GM23338 (cell line): Measurements from ENCODE around the gene PTPRO. TPM values are rescaled to one million over a fixed set of nuclear protein-coding genes. Genes with fewer than 3 reads are reported as not detected.

Experiments used
- ATAC-seq: fragments of 200-7000 bp; cut with Tn5 transposase; 3 replicates; pipeline ENCODE4 v1.9.1; 2020
- DNase-seq: peaks from one replicate; pipeline ENCODE4 v3.0.0-alpha.2; 2015; ENCODE audit warnings: low spot score
- H2AFZ ChIP-seq: fragments of 200-600 bp; sonication (generic); 2 replicates; pipeline ENCODE4 v1.8.0; 2016; ENCODE audit warnings: antibody characterized with exemption, mild to moderate bottlenecking, moderate library complexity
- H3F3A ChIP-seq: fragments of 200-600 bp; sonication (generic); replicated peaks from 2 replicates; pipeline ENCODE4 v1.8.0; 2017; ENCODE audit warnings: antibody characterized with exemption, mixed run types, low read depth
- H3K27ac ChIP-seq: fragments of 200-600 bp; sonication (generic); 2 replicates; pipeline ENCODE4 v1.6.1; 2016; ENCODE audit warnings: low read depth
- H3K27me3 ChIP-seq: fragments of 200-600 bp; sonication (generic); 2 replicates; pipeline ENCODE4 v1.8.0; 2016; ENCODE audit warnings: mild to moderate bottlenecking, mixed run types, moderate library complexity; ENCODE audit not compliant: insufficient read depth
- H3K36me3 ChIP-seq: fragments of 200-600 bp; sonication (generic); 2 replicates; pipeline ENCODE4 v1.8.0; 2016; ENCODE audit warnings: mild to moderate bottlenecking; ENCODE audit not compliant: insufficient read depth
- H3K4me1 ChIP-seq: fragments of 200-600 bp; sonication (generic); 2 replicates; pipeline ENCODE4 v1.8.0; 2016; ENCODE audit warnings: mild to moderate bottlenecking, moderate library complexity; ENCODE audit not compliant: insufficient read depth
- H3K4me2 ChIP-seq: fragments of 200-600 bp; sonication (generic); 2 replicates; pipeline ENCODE4 v1.7.1; 2017; ENCODE audit warnings: mixed run types
- H3K4me3 ChIP-seq: fragments of 200-600 bp; sonication (generic); 2 replicates; pipeline ENCODE4 v1.6.1; 2016; ENCODE audit warnings: mixed run types
- H3K79me2 ChIP-seq: fragments of 200-600 bp; sonication (generic); replicated peaks from 2 replicates; pipeline ENCODE4 v1.8.0; 2017; ENCODE audit warnings: mild to moderate bottlenecking; ENCODE audit not compliant: insufficient read depth
- H3K9me2 ChIP-seq: fragments of 200-600 bp; sonication (generic); 2 replicates; pipeline ENCODE4 v1.8.0; 2017; ENCODE audit not compliant: insufficient read depth
- H4K20me1 ChIP-seq: fragments of 200-600 bp; sonication (generic); replicated peaks from 2 replicates; pipeline ENCODE4 v1.8.0; 2017; ENCODE audit warnings: mild to moderate bottlenecking; ENCODE audit not compliant: insufficient read depth
- H3K27ac Mint-ChIP-seq: 2 replicates; pipeline ENCODE4 v1.8.0; 2020; ENCODE audit warnings: inconsistent platforms, mild to moderate bottlenecking, moderate library complexity, mixed read lengths
- H3K27me3 Mint-ChIP-seq: 3 replicates; pipeline ENCODE4 v1.8.0; 2022; ENCODE audit warnings: low read depth, mild to moderate bottlenecking, moderate library complexity, mixed read lengths, inconsistent platforms; ENCODE audit not compliant: insufficient read depth, poor library complexity
- H3K36me3 Mint-ChIP-seq: 3 replicates; pipeline ENCODE4 v1.8.0; 2021; ENCODE audit warnings: low read depth, mild to moderate bottlenecking, inconsistent platforms, moderate library complexity, mixed read lengths
- H3K4me1 Mint-ChIP-seq: 3 replicates; pipeline ENCODE4 v1.8.0; 2020; ENCODE audit warnings: mild to moderate bottlenecking, inconsistent platforms, mixed read lengths
- H3K4me3 Mint-ChIP-seq: 3 replicates; pipeline ENCODE4 v1.8.0; 2021; ENCODE audit warnings: moderate library complexity, mild to moderate bottlenecking, inconsistent platforms, mixed read lengths
- H3K9me3 Mint-ChIP-seq: 3 replicates; pipeline ENCODE4 v1.8.0; 2020; ENCODE audit warnings: moderate library complexity, mild to moderate bottlenecking, inconsistent platforms, mixed read lengths
- CREB1 ChIP-seq: fragments of 250-450 bp; sonication (Bioruptor Pico); IDR thresholded peaks from 2 replicates; pipeline ENCODE4 v1.5.0; 2020; ENCODE audit warnings: low read depth, mild to moderate bottlenecking, moderate library complexity
- EZH2 ChIP-seq: fragments of 200-600 bp; sonication (generic); IDR thresholded peaks from one replicate; pipeline ENCODE4 v1.8.0; 2017; ENCODE audit warnings: antibody characterized with exemption, mild to moderate bottlenecking, low read depth; ENCODE audit not compliant: unreplicated experiment
- EZH2phosphoT487 ChIP-seq: fragments of 200-600 bp; sonication (generic); IDR thresholded peaks from one replicate; pipeline ENCODE4 v1.8.1; 2018; ENCODE audit warnings: antibody characterized with exemption; ENCODE audit not compliant: unreplicated experiment
- JUNB ChIP-seq: IDR thresholded peaks from one replicate; pipeline ENCODE4 v1.6.1; 2016; ENCODE audit warnings: antibody characterized with exemption; ENCODE audit not compliant: unreplicated experiment
- NANOG ChIP-seq: IDR thresholded peaks from 2 replicates; pipeline ENCODE4 v1.6.1; 2016; ENCODE audit warnings: antibody characterized with exemption, borderline replicate concordance
- POLR2AphosphoS5 ChIP-seq: IDR thresholded peaks from 2 replicates; pipeline ENCODE4 v1.6.1; 2016; ENCODE audit warnings: antibody characterized with exemption, low read depth
- STAT1 ChIP-seq: IDR thresholded peaks from one replicate; pipeline ENCODE4 v1.6.1; 2016; ENCODE audit warnings: antibody characterized with exemption; ENCODE audit not compliant: unreplicated experiment
- ZNF114 ChIP-seq: fragments of 250-450 bp; sonication (Bioruptor Pico); IDR thresholded peaks from 2 replicates; pipeline ENCODE4 v1.5.0; 2020; ENCODE audit warnings: mild to moderate bottlenecking, moderate library complexity
- ZNF331 ChIP-seq: fragments of 250-450 bp; sonication (Bioruptor Pico); IDR thresholded peaks from 2 replicates; pipeline ENCODE4 v1.5.0; 2020; ENCODE audit warnings: low read depth, mild to moderate bottlenecking, moderate library complexity
- polyA plus RNA-seq: library from polyadenylated mRNA; unstranded; fragments of >200 nt; fragmentation: Nextera tagmentation; extraction: Ambion mirVana; gene quantifications from 2 replicates; pipeline ENCODE4 v1.2.1, GENCODE V29; 2016
- total RNA-seq: library from RNA; depleted of rRNA; stranded (reverse); fragments of >200 nt; shearing (Covaris generic); gene quantifications from 2 replicates; pipeline ENCODE4 v1.2.3, GENCODE V29; 2014
- TF ChIP-seq, protein P1 (sequence below): IDR thresholded peaks from one replicate; pipeline ENCODE4 v1.6.1; 2018; ENCODE audit warnings: antibody characterized with exemption; ENCODE audit not compliant: unreplicated experiment
- TF ChIP-seq, protein P2 (sequence below): IDR thresholded peaks from 2 replicates; pipeline ENCODE4 v1.6.1; 2016; ENCODE audit warnings: antibody characterized with exemption
- TF ChIP-seq, protein P3 (sequence below), 2 experiments: fragments of 200-600 bp in 1 of 2; sonication (generic) in 1 of 2; conservative IDR thresholded peaks; 2 replicates each; pipeline versions ENCODE4 v1.5.1 to v1.6.1; 2016 to 2017; ENCODE audit warnings: antibody characterized with exemption in 2 of 2, low read depth in 2 of 2, mild to moderate bottlenecking in 2 of 2, moderate library complexity in 1 of 2
- TF ChIP-seq, protein P4 (sequence below): fragments of 250-450 bp; sonication (Bioruptor Pico); IDR thresholded peaks from 2 replicates; pipeline ENCODE4 v1.5.0; 2020; ENCODE audit warnings: mild to moderate bottlenecking, moderate library complexity

PTPRO gene
- total and polyA plus RNA-seq, 2 experiments from 2014 or later, result 1.4 to 1.5 TPM

DNA sequence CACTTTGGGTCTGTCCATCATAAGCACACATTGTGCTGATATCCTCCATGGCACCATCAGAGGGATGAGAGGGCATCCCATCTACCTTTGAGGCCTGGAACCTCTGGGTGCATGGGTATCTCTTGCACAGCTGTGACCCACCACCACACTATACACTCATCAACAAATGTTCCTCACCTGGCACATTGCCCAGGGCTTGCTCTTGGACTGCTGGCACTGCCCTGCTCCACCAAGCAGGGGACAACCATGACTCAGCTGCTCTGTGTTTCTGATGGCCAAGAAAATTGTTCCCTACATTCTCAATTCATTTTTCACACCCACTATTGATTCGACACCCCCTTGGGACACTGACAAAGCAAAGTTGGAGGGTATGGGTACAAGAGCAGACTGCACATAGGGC lies 155.5 kb downstream of the PTPRO start:
- H3K36me3 ChIP-seq, result no peaks in the 10 kb centered on the region
- no peaks in the 10 kb centered on the region for H3F3A ChIP-seq
- no peak overlapping the region for H2AFZ ChIP-seq
- H3K79me2 ChIP-seq, result no peaks in the 10 kb centered on the region
- no peak overlapping the region for H3K4me3 ChIP-seq
- H3K4me1 ChIP-seq, result no peaks in the 10 kb centered on the region
- ATAC-seq (no peak), DNase-seq (no peak)
- Mint-ChIP-seq H3K27ac (peak overlapping the region; percentile 26; the same call in 1 of the 2 replicates), H3K4me1 (no peaks in the 10 kb centered on the region), H3K4me3 (no peak overlapping the region), H3K27me3 (peaks cover 1% of the 10 kb centered on the region), H3K9me3 (no peaks in the 10 kb centered on the region), H3K36me3 (no peaks in the 10 kb centered on the region)
- no peak for TF ChIP-seq ZNF331 (CRISPR knock-in tag)
- TF ChIP-seq, protein P1, sequence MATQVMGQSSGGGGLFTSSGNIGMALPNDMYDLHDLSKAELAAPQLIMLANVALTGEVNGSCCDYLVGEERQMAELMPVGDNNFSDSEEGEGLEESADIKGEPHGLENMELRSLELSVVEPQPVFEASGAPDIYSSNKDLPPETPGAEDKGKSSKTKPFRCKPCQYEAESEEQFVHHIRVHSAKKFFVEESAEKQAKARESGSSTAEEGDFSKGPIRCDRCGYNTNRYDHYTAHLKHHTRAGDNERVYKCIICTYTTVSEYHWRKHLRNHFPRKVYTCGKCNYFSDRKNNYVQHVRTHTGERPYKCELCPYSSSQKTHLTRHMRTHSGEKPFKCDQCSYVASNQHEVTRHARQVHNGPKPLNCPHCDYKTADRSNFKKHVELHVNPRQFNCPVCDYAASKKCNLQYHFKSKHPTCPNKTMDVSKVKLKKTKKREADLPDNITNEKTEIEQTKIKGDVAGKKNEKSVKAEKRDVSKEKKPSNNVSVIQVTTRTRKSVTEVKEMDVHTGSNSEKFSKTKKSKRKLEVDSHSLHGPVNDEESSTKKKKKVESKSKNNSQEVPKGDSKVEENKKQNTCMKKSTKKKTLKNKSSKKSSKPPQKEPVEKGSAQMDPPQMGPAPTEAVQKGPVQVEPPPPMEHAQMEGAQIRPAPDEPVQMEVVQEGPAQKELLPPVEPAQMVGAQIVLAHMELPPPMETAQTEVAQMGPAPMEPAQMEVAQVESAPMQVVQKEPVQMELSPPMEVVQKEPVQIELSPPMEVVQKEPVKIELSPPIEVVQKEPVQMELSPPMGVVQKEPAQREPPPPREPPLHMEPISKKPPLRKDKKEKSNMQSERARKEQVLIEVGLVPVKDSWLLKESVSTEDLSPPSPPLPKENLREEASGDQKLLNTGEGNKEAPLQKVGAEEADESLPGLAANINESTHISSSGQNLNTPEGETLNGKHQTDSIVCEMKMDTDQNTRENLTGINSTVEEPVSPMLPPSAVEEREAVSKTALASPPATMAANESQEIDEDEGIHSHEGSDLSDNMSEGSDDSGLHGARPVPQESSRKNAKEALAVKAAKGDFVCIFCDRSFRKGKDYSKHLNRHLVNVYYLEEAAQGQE, result no peak
- no peak for TF ChIP-seq POLR2AphosphoS5
- TF ChIP-seq EZH2phosphoT487, result no peak
- TF ChIP-seq EZH2, result no peak
- no peak for TF ChIP-seq JUNB
- TF ChIP-seq ZNF114 (CRISPR knock-in tag), result no peak
- TF ChIP-seq CREB1 (CRISPR knock-in tag), result no peak
- no peak for TF ChIP-seq STAT1
- TF ChIP-seq NANOG, result no peak
- TF ChIP-seq, protein P2, sequence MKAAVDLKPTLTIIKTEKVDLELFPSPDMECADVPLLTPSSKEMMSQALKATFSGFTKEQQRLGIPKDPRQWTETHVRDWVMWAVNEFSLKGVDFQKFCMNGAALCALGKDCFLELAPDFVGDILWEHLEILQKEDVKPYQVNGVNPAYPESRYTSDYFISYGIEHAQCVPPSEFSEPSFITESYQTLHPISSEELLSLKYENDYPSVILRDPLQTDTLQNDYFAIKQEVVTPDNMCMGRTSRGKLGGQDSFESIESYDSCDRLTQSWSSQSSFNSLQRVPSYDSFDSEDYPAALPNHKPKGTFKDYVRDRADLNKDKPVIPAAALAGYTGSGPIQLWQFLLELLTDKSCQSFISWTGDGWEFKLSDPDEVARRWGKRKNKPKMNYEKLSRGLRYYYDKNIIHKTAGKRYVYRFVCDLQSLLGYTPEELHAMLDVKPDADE, result no peak
- TF ChIP-seq, protein P3, sequence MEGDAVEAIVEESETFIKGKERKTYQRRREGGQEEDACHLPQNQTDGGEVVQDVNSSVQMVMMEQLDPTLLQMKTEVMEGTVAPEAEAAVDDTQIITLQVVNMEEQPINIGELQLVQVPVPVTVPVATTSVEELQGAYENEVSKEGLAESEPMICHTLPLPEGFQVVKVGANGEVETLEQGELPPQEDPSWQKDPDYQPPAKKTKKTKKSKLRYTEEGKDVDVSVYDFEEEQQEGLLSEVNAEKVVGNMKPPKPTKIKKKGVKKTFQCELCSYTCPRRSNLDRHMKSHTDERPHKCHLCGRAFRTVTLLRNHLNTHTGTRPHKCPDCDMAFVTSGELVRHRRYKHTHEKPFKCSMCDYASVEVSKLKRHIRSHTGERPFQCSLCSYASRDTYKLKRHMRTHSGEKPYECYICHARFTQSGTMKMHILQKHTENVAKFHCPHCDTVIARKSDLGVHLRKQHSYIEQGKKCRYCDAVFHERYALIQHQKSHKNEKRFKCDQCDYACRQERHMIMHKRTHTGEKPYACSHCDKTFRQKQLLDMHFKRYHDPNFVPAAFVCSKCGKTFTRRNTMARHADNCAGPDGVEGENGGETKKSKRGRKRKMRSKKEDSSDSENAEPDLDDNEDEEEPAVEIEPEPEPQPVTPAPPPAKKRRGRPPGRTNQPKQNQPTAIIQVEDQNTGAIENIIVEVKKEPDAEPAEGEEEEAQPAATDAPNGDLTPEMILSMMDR (conservative IDR thresholded peaks at IDR 0.05; ENCODE audit: low read depth in 2 of 2), result no peak
- TF ChIP-seq, protein P4, sequence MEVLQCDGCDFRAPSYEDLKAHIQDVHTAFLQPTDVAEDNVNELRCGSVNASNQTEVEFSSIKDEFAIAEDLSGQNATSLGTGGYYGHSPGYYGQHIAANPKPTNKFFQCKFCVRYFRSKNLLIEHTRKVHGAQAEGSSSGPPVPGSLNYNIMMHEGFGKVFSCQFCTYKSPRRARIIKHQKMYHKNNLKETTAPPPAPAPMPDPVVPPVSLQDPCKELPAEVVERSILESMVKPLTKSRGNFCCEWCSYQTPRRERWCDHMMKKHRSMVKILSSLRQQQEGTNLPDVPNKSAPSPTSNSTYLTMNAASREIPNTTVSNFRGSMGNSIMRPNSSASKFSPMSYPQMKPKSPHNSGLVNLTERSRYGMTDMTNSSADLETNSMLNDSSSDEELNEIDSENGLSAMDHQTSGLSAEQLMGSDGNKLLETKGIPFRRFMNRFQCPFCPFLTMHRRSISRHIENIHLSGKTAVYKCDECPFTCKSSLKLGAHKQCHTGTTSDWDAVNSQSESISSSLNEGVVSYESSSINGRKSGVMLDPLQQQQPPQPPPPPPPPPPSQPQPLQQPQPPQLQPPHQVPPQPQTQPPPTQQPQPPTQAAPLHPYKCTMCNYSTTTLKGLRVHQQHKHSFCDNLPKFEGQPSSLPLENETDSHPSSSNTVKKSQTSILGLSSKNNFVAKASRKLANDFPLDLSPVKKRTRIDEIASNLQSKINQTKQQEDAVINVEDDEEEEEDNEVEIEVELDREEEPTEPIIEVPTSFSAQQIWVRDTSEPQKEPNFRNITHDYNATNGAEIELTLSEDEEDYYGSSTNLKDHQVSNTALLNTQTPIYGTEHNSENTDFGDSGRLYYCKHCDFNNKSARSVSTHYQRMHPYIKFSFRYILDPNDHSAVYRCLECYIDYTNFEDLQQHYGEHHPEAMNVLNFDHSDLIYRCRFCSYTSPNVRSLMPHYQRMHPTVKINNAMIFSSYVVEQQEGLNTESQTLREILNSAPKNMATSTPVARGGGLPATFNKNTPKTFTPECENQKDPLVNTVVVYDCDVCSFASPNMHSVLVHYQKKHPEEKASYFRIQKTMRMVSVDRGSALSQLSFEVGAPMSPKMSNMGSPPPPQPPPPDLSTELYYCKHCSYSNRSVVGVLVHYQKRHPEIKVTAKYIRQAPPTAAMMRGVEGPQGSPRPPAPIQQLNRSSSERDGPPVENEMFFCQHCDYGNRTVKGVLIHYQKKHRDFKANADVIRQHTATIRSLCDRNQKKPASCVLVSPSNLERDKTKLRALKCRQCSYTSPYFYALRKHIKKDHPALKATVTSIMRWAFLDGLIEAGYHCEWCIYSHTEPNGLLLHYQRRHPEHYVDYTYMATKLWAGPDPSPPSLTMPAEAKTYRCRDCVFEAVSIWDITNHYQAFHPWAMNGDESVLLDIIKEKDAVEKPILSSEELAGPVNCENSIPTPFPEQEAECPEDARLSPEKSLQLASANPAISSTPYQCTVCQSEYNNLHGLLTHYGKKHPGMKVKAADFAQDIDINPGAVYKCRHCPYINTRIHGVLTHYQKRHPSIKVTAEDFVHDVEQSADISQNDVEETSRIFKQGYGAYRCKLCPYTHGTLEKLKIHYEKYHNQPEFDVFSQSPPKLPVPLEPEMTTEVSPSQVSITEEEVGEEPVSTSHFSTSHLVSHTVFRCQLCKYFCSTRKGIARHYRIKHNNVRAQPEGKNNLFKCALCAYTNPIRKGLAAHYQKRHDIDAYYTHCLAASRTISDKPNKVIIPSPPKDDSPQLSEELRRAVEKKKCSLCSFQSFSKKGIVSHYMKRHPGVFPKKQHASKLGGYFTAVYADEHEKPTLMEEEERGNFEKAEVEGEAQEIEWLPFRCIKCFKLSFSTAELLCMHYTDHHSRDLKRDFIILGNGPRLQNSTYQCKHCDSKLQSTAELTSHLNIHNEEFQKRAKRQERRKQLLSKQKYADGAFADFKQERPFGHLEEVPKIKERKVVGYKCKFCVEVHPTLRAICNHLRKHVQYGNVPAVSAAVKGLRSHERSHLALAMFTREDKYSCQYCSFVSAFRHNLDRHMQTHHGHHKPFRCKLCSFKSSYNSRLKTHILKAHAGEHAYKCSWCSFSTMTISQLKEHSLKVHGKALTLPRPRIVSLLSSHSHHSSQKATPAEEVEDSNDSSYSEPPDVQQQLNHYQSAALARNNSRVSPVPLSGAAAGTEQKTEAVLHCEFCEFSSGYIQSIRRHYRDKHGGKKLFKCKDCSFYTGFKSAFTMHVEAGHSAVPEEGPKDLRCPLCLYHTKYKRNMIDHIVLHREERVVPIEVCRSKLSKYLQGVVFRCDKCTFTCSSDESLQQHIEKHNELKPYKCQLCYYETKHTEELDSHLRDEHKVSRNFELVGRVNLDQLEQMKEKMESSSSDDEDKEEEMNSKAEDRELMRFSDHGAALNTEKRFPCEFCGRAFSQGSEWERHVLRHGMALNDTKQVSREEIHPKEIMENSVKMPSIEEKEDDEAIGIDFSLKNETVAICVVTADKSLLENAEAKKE (CRISPR knock-in tag), result no peak
- no peak overlapping the region for H3K27ac ChIP-seq
- H3K4me2 ChIP-seq, result no peak overlapping the region
- H4K20me1 ChIP-seq, result no peaks in the 10 kb centered on the region
- H3K27me3 ChIP-seq, result no peaks in the 10 kb centered on the region
- H3K9me2 ChIP-seq, result no peaks in the 10 kb centered on the region
